Measurements from ENCODE around the gene LRRC2.
"Not testable (repeated sequence)": the region's sequence is repeated elsewhere in the genome, so short reads cannot be mapped to it uniquely, and the experiment has no call there.

LRRC2 gene

GRCh38 chr3:46557814-46558183, 8.3 kb downstream of the LRRC2 start:
- DNase-seq (ENCODE audit: low read depth) = no peak

- peak; percentile 64 for DNase-seq (ENCODE audit: low read depth)
Observed at GRCh38 chr3:46553154-46553553, 12.9 kb downstream of the LRRC2 start.

DNA sequence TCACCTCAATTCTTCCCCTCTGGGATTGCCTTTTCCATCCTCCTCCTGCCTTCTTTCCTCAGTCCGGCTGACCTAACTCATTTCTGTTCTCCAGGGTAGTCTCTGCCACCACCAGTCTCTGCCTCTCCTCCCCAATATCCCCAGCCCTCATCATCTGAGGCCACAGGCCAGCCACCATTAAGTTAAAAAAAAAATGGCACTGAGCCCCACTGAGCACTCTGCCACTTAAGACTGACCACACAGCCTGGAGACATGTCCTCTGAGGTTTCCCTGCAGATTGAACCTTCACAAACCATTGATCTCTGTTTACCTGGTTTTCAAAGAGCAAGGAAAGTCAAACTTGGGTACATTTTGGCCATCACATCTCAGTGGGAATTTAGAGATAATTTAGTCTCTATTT, 13.6 kb downstream of the LRRC2 start:
- no peak for DNase-seq (ENCODE audit: low read depth)

- DNase-seq (ENCODE audit: low read depth) = peak; percentile 31
Observed at GRCh38 chr3:46551615-46552014, 14.5 kb downstream of the LRRC2 start.

GRCh38 chr3:46549989-46550388, 16.1 kb downstream of the LRRC2 start:
- DNase-seq (ENCODE audit: low read depth) = no peak

DNA sequence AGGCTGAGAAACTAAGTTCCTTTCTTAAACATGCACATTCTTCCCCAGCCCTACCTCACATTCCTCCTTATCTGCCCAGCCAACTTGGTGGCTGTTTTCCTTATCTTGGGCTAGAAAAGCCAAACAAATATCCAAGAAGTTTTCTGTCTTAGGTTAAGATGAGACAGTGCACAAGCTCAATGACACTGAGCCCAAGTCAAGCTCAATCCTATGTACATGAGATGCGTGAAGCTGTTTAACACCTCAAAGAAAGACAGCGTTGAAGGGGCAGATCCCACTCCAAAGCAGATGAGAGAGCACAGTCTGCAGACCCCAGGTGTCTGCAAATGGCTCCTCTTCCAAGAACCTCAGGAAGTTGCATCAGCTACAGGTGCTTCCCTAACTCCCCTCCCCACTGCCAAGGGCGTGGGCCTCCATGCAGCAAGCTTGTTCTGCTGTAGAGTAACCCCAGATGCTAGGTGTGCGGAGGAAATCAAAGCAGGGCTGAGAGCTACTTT, 16.6 kb downstream of the LRRC2 start:
- no peak for DNase-seq (ENCODE audit: low read depth)

- not testable (repeated sequence) for DNase-seq (ENCODE audit: low read depth)
Observed at GRCh38 chr3:46548611-46549010, 17.5 kb downstream of the LRRC2 start.

- DNase-seq (ENCODE audit: low read depth) = no peak
Observed at GRCh38 chr3:46546896-46547440, 19.1 kb downstream of the LRRC2 start.

- no peak for DNase-seq (ENCODE audit: low read depth)
Observed at GRCh38 chr3:46545818-46546630, 20.1 kb downstream of the LRRC2 start.

GRCh38 chr3:46544771-46545503, 21.2 kb downstream of the LRRC2 start:
- DNase-seq (ENCODE audit: low read depth) = no peak

- no peak for DNase-seq (ENCODE audit: low read depth)
Observed at GRCh38 chr3:46542801-46543201, 23.3 kb downstream of the LRRC2 start.

GRCh38 chr3:46542344-46542743, 23.8 kb downstream of the LRRC2 start:
- DNase-seq (ENCODE audit: low read depth) = no peak

DNA sequence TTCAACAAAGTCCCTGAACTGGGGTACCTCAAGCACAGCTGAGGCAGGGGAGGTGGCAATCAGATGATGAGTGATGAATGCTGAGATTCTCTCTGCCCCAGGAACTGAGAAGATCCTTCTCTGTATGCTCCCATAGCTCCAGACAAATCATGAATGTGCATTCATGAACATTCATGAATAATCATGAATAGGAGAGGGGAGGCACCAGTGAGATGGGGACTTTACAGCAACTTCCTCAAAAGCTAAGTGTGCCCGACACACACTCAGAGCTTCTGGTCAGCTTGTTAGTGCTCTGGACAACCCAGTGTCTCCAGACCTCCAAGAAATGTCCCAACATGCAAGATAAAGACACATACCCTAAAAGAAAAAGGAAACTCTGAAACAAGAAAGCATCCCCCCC, 24.3 kb downstream of the LRRC2 start:
- DNase-seq (ENCODE audit: low read depth) = no peak

GRCh38 chr3:46540550-46540949, 25.6 kb downstream of the LRRC2 start:
- no peak for DNase-seq (ENCODE audit: low read depth)

DNA sequence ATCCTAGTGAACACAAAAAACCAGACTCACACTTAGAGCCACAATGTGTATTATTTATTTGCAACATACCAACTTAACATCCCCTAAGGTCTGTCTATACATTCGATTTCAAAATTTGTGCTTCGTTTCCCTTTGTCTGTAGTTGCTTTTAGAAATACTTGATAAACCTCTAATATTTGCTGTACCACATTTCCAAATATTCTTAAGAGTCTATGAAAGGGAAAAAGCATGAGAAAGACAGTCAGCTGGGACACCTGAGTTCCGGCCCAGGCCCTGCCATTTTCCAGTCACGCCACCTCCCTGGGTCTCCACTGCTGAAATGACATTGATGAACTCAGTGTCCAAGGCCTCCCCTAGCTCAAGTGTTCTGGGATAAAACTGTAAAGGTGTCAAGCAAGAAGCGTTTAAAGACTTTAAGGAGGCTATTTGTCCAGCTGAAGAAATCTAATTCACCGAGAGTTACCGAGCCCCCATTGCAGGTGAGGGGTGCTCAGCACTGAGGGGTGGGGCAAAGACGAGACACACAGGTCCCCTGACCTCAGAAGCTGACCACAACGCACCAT, 26.6 kb downstream of the LRRC2 start:
- no peak for DNase-seq (ENCODE audit: low read depth)

DNA sequence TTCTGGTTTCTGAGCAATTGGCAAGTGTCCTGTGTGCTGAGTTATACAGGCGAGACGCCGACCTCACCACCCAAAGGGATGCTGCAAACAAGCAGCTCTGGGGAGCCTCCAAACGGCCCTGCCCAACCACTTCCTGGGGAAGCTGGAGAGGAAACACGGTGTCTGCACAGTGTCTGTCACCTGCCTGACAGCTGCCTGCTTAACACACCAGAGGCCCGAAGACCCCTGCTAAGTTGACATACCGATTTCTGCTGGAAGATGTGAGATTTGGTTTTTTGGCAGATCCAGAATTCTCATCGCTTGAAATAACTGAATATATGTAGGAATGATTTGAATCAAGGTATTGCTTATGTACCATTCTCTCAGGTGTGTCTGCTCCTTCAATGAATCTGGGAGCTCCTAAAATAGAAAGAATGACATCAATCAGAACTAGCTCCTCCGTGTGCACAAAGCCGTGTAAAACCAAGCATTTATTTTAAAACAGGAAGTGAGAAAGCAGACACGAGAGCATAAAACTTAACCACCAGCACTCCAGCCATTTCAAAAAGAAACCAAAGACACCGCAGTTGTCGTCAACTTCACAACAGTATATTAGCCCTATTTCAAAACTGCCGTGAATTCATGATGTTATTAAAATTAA, 27.2 kb downstream of the LRRC2 start:
- peak; percentile 65 for DNase-seq (ENCODE audit: low read depth)

DNA sequence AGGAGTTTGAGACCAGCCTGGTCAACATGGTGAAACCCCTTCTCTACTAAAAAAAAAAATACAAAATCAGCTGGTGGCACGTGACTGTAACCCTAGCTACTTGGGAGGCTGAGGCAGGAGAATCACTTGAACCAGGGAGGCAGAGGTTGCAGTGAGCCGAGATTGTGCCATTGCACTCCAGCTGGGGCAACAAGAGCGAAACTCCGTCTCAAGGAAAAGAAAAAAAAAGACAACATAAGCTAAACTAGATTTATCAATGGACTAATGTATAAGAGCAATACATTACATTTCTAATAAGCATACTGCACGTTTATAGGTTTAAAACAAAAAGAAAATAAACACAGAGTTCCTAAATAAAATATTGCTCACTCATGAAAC, 27.7 kb downstream of the LRRC2 start:
- not testable (repeated sequence) for DNase-seq (ENCODE audit: low read depth)

DNA sequence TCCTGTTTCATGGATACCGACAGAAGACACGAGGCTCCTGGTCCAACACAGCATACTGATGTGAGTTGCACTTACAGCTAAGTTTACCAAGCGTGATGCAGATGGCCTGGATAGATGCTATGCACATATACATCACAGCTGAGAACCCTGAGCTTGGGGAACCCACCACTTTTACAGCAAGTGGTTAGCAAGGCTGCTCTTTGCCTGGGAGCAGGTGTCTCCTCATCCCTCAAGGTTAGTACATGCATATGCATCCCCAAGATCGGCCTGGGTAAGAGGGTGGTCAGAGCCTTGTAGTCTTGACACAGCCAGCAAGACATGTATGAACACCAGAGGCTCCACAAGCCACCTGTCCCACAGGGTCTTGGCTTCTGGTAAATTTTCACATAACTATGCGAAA, 28.3 kb downstream of the LRRC2 start:
- no peak for DNase-seq (ENCODE audit: low read depth)

- no peak for DNase-seq (ENCODE audit: low read depth)
Observed at GRCh38 chr3:46537316-46537715, 28.8 kb downstream of the LRRC2 start.

- no peak for DNase-seq (ENCODE audit: low read depth)
Observed at GRCh38 chr3:46536758-46537157, 29.3 kb downstream of the LRRC2 start.

- DNase-seq (ENCODE audit: low read depth) = no peak
Observed at GRCh38 chr3:46535746-46536145, 30.4 kb downstream of the LRRC2 start.

DNA sequence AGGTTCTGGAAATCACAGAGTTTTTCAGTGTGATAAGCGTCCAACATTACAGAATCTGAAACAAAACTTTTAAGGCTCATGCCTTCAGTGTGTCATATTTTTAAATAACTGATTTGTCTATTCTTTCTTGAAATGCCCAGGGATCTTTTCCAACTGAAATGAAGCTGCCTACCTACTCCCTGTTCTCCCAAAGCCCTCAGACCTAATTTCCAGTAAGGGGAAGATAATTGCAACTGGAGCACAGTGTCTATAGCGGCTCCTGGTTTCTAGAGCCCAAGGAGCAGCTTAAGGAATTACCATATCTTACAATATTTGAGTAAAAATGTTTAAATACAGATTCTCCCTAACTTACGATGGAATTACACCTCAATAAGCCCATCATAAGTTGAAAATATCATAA, 33.0 kb downstream of the LRRC2 start:
- DNase-seq (ENCODE audit: low read depth) = no peak
